Testis (tissue), 2 donors: ENCODE measurements around the gene PTPRA.

Experiments used
- CTCF ChIP-seq, 3 experiments: fragments of 450-650 bp in 2 of 3; fragments of 200-600 bp in 1 of 3; sonication (generic) in 1 of 3; IDR thresholded peaks; one replicate each; pipeline ENCODE4 v1.5.1; 2016 to 2019; ENCODE audit warnings: antibody characterized with exemption in 3 of 3, mild to moderate bottlenecking in 2 of 3, moderate library complexity in 1 of 3
- POLR2A ChIP-seq: fragments of 450-650 bp; IDR thresholded peaks from one replicate; pipeline ENCODE4 v1.6.1; 2017; ENCODE audit warnings: antibody characterized with exemption, mild to moderate bottlenecking, moderate library complexity

- TF ChIP-seq CTCF (IDR thresholded peaks at IDR 0.05) (no peak), POLR2A (no peak)
These were observed 138.5 kb downstream of the PTPRA start for GRCh38 chr20:3011752-3012151.
